GM18511 (cell line): ENCODE results near the gene VPS16.

Source experiments
- ATAC-seq: cut with Tn5 transposase; IDR thresholded peaks from one replicate; pipeline ENCODE4 v1.9.1; 2021; ENCODE audit warnings: mild to moderate bottlenecking, moderate library complexity; ENCODE audit not compliant: unreplicated experiment

VPS16 gene

DNA sequence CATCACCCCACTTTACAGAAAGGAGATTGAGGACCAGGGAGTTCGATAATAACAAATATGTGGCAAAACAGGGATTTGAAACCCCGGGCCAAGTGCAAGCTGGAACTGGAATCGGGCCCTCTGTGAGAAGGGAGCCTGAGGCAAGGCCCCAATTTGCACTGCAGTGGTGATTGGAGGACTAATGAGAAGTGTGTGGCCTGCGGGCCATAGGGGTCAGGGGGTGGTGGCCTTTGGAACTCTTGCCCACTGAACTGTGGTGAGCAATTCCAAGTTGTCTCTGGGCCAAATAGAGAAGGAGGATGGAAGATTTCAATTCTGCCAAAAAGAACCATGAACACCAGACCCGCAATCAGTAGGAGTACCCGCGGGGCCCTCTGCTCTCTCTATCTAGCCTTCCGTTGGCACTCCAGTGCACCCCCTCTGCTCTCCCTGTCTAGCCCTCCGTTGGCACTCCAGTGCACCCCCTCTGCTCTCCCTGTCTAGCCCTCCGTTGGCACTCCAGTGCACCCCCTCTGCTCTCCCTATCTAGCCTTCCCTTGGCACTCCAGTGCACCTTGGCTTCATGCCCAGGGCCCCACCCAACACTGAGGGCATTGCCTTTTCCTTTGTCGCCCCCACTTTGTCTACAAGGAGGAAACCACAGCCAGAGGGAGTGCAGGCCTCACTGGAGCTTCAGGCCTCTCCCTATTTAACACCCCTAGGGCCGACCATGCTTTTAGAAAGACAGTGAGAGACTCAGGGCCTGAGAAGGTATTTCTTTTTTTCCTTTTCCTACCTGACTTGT lies 26.7 kb downstream of the VPS16 start:
- no peak for ATAC-seq

DNA sequence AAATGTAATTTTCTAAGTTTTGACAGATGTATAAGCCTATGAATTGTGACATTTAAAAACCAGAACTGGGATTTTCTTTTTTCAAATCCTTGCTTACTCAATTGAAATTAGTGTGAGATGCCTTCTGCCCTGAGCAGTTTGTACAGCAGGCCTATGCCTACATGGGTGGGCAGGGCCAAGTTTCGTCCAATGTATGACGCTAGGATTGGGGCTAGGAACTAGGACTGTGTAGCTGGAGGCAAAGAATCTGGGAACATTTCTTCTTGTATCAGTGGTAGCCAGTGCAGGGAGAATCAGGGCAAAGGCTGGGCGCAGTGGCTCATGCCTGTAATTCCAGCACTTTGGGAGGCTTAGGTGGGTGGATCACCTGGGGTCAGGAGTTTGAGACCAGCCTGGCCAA lies 28.8 kb downstream of the VPS16 start:
- ATAC-seq, result no peak

DNA sequence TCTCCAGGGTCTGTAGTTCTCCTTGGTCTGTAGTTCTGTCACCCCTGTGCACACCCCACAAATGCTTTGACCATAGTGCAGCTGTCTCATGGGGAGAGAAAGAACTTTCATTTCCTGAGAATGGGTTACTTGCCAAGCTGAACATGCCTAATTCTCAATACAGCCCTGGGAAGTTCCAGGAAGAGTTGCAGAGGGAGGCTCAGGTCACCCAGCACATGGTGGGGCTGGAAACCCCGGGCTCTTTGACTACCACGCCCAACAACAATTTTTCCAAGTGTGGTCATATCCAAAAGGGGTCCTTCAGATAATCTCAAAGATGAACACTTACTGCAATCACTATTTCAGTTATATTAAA lies 30.5 kb downstream of the VPS16 start:
- no peak for ATAC-seq

DNA sequence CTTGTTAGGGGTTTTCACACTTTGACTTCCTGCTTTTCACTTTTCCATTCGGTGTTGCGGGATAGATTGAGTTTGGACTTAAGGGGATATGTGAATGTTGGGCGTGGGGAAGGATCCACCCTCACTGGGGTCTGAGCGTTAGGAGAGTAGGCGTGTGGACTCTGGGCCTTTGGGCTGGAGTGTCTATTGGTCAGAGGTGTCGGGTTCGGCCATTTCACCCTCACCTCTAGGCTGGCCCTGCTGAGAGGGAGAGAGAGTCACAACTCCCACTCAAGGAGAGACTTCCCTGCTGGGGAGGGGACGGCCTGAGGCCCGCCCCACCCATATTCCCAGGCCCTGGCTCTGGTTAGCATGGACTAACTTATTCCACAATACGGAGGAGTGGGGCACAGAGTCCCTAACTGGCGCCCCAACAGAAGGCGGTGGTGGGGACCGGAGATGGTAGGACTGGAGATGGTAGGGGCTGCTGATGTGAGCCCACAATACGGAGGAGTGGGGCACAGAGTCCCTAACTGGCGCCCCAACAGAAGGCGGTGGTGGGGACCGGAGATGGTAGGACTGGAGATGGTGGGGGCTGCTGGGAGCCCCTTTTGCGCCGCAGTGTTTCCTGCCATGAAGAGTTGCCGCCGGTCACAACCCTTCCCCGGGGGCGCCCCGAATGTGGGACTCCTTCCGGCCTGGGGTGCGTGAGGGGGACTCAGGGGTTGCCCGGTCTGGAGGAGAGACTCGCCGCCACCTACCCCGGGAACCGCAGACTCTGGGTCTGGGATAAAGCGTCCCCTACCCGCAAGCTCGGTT lies 31.3 kb downstream of the VPS16 start:
- peak; percentile 15 for ATAC-seq

DNA sequence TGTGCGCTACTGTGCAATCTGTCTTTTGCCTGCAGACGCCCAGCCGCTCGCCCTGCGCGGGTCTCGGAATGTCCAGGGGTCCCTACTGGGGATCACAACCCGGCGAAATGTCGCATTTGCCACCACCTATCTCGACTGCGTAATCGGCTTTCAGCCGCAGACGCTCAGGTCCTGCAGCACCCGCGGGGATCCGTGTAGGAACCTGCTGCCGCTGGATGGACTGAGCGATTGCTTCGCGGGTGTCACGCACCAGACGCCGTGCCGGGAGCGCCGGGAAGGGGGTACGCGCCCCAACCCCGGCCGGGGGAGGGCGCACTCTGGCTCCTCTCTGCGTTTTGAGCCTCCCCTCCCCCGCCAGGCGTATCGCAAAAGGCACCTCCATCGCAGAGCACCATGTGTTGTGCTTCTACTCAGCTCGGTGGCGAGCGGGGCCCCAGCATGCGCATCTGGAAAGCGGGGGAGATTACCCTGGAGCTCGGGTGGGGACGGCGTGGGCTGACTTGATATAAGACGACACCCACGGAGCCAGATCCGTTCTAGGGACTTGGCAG lies 32.0 kb downstream of the VPS16 start:
- peak; percentile 51 for ATAC-seq

DNA sequence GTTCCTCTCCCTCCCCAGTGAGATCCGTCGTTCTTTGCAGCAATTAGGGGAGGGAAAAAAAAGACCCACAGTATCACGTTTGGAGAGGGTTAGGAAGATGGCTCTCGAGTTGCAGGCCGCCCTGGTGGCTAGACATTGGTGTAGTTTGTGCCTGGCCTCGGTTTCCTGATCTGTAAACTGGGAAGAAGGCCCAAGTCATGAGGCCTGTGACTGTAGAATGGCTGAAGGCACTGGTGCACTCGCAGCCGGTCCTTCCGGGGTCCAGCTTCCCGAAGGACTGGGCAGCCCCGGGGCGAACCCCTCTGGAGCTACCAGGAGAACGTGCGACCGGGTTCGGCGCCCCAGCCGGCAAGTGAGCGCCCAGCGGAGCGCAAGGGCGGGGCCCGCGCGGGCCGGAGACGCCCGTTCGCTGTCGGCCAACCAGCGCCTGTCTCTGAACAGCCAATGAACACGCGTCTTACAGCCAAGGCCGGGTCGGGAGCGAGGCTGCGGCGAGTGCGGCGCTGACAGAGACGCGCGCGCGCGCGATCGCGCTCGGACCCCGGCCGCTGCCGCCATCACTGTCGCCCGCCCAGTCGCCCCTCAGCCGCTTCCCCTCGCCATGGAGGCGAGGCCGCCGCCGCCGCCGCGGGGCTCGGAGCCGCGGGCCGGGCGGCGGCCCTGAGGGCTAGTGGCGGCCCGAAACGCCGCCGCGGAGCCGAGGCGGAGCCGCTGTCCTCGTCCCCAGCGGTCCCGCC lies 32.6 kb downstream of the VPS16 start, which contains the start of gene PTPRA:
Gene PTPRA, plus strand, starts transcription at position 472 of the 737 bp plus-strand sequence. CDS start 90,797 bp downstream, outside the sequence.
- ATAC-seq, result peak; percentile 90

DNA sequence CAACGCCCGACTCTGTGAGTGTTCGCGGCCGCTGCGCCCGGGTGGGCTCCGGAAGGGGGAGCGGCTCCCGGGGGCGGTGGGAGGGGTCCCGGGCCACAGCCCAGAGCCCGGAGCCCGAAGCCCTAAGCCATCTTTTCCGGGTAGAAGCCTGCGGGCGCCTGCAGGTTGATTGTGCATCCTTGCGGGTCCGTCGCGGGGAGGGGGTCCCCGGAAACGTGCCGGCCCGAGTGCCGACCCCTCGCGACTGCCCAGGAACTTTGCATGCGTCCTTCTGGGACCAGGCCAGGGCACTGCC lies 33.1 kb downstream of the VPS16 start:
- ATAC-seq, result peak; percentile 46

DNA sequence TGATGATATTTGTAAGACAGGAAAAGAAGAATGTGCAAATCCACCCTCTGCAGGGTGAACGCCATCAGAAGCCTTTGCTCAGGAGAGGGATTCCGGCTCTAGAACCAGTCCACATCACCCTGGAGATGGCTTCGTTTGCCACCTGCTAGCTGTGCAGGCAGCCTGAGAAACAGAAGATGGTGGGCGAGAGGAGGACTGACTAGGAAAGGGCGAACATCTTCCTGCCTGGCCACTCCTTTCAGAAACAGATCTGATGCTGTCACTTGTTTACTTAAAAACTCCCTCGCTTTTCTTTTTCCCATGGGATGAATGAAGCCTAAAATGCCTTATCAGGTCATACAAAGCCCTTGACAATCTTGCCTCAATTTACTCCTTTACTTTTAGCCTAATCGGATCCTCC lies 33.9 kb downstream of the VPS16 start:
- no peak for ATAC-seq

DNA sequence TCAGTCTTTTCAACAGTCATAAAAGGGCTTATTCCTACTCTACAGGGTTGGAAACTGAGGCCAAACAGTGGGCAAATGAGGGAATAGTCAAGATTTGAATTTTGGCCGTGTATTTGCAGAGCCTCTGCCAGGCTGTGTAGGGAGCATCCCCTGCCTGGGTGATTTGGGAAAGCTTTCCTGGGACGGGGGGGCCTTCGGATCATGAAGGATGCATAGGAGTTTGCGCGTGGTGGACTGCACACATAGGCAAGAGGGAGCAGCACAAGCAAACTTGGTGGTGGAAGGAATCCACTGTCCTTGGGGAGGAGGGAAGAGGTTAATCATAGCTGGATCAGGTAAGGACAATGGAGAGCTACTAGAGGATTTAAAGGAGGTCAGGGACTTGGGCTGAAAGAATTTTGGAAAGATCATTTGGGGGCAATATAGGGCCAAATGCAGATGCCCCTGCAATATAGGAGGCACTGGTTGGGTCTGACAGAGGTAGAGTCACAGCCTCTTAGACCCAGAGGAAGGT lies 35.2 kb downstream of the VPS16 start:
- no peak for ATAC-seq

DNA sequence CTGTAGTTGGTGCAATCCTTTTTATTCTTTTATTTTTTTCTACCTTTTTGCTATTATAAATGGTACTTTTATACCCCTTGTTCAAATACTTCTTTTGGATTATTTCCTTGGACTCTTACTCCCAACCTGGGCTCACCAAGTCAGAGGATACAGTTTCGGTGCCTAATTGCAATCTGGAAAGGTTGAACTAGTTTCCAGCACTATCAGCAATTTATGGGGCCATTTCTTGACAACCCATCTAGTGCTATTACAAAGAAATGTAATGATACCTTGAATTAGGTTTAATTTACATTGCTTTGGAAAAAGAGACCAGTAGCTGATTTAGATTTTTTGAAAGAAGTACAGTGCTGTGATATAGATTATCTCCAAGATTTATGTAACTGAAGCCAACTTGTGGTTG lies 38.0 kb downstream of the VPS16 start:
- ATAC-seq, result no peak

DNA sequence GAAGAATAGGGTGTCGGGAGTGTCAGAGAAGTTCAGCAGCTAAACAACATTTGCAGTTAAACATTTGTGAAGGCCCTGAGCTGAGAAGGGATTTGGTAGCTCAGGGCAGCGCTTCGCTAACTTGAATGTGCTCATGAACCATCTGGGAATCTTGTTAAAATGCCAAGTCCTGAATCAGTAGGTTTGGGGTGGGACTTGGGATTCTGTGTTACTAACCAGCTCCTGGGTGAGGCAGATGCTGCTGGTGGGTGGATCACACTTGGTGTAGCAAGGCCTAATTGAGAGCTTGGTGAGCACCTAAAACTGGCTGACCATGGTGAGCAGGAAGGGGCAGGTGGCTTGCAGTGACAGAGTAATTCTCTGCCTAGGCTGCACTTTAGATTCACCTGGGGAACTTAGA lies 38.6 kb downstream of the VPS16 start:
- ATAC-seq, result no peak

DNA sequence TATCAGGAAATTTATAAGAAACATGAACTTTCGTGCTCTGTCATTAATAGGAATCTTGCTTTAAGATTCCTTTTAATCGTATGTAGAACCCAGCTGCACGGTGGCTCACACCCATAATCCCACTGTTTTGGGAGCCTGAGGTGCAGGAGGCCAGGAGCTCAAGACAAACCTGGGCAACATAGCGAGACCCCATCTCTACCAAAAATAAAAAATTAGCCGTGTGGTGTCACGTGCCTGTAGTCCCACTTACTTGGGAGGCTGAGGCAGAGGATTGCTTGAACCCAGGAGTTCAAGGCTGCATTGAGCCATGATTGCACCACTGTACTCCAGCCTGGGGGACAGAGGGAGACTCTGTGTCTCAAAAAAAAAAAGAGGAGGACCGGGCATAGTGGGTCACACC lies 40.1 kb downstream of the VPS16 start:
- ATAC-seq, result no peak

DNA sequence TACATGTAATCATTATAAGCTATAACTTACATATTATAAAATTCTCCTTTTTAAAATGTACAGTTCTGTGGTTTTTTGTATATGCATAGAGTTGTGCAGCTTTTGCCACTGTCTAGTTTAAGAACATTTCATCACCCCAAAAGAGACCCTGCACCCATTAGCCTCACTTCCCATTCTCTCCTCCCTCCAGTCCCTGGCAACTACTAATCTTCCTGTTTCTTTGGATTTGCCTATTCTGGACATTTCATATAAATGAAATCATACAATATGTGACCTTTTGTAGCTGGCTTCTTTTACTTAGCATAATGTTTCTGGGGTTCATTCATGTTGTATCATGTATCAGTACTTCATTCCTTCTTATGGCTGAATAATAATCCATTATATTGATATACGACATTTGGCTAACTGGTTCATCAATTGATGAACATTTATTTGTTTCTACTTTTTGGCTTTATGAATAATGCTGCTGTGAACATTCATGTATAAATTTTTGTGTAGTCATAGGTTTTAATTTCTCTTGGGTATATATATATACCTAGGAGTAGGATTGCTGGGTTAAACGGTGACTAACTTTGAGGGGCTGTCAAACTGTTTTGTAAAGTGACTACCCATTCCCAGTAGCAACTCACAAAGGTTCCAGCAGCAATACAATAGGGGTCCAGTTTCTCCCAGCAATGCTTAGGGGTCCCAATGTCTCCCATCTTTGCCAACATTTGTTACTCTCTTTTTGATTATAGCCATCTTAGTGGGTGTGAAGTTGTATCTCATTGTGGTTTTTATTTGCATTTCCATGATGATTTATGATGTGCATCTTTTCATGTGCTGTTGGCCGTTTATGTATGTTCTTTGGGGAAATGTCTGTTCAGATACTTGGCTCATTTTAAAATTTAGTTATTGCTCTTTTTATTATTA lies 43.4 kb downstream of the VPS16 start:
- no peak for ATAC-seq

DNA sequence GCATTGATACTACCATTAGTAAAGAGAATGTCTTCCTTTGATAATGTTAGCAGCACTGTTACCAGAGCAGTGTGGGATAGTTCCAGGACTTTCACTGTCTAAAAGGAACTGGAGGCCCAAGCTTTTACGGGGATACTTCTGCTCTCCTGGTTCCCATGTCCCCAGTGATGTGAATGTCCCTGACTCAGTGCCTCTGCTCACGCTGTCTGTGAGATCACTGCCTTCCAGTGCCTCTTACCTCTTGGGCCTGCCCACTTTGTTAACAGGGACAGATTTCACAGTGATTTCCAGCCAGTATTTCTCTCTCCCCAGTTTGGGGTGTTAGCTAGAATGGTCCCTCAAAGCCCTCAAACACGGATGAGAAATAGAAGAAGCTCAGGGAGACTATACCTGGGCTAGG lies 47.2 kb downstream of the VPS16 start:
- ATAC-seq, result no peak

DNA sequence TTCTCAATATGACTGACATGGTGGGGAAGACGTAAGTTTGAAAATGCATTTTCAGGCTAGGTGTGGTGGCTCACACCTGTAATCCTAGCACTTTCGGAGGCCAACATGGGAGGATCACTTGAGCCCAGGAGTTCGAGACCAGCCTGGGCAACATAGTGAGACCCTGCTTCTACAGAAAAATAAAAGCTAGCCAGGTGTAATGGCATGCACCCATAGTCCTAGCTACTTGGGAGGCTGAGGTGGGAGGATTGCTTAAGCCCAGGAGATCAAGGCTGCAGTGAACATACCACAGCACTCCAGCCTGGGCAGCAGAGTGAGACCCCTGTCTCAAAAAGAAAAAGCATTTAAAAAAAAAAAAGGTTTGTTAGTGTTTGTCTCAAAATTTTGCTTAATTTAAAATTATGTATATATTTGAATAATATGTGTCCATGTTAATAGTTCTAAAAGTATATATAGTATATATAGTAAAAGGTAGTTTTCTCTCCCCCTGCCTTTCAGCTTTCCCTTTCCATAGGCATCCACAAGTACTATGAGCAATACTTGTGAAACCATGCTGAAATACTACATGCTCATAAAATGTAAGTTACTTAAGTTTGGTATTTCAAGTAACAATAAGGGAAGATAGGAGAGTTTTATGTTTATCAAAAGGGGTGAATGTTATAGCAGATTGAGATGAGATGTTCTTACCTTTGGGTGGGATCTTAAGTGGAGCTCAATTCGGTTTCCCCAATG lies 47.8 kb downstream of the VPS16 start:
- no peak for ATAC-seq

DNA sequence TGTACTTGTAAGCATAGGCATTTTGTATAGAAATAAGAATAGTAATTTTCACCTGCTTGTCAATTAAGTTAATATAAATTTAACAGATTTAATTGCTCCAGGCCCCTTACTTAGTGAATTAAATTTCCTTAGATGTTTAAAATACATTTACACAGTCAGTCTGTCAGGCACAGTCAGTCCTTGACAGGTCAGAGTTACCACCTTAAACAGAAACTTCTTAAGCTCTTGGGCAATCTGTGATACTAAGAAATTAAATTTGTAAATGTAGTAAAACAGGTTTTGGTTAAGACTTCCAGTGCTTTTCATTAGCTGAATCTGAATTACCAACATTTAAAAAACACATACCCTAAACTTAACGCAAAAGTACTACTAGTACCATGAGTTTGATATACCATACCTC lies 48.7 kb downstream of the VPS16 start:
- no peak for ATAC-seq

DNA sequence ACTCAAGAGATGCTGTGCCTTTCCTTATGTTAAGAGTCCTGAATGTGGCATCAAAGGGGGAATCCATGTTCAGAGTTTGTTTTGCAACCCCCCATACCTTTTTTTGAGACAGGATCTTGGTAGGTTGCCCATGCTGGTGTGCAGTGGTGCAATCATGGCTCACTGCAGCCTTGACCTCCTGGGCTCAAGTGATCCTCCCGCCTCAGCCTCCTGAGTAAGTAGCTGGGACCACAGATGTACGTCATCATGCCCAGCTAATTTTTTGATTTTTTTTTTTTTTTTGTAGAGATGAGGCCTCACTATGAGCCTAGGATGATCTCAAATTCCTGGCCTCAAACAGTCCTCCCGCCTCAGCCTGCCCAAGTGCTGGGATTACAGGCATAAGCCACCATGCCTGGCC lies 49.3 kb downstream of the VPS16 start:
- ATAC-seq, result no peak

DNA sequence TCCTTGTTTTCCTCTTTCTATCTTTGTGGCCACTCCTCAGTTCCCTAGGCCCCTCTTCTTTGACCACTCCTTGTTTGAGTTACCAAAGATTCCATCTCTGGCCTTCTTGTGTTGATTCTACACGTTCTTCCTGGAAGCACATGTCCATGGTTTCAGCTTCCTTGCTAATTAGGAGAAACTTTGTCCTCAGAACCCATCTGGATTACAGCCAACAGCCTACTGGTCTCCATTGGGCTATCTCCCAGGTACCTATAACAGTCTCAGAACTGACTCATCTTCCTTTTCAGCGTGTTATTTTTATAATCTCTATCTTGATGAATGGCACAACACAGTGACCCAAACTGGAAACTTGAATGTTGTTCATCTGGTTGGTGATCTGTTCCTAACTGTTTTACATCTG lies 50.2 kb downstream of the VPS16 start:
- ATAC-seq, result no peak

DNA sequence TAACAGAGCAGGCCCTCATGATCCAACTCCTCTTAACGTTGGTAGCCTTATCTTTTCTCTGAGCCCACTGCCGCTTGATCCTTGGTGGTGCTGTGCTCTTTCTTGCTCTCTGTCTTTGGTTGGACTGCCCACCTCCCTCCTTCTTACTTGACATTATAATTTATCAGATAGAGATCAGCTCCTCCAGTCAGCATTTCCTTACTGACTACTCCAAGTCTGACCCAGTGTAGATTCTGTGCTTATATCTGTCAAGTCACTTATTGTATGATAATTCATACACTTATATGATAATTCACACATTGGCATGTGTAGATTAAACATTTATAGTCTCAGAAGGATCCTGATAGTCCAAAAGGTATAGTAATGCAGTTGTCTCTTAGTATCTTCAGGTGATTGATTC lies 50.8 kb downstream of the VPS16 start:
- no peak for ATAC-seq

DNA sequence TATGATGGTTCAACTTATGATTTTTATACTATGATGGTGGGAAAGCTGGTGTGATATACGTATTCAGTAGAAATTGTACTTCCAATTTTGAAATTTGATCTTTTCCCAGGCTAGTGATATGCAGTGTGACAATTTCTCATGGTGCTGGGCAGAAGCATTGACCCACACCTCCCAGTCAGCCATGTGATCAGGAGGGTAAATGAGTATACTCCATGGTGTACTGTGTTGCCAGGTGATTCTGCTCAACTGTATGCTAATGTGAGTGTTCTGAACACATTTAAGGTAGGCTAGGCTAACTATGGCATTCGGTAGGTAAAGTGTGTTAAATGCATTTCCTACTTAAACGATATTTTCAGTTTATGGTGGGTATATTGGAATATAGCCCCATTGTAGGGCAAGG lies 51.8 kb downstream of the VPS16 start:
- ATAC-seq, result no peak
